Panc1 (cell line): ENCODE data around the gene LYPD6B. TPM values are rescaled to one million over a fixed set of nuclear protein-coding genes. Genes with fewer than 3 reads are reported as not detected.

Experiments used
- ATAC-seq: fragments of 200-7000 bp; cut with Tn5 transposase; 2 replicates; pipeline ENCODE4 v1.9.1; 2020; ENCODE audit warnings: mild to moderate bottlenecking, moderate library complexity
- BruUV-seq: library from RNA; stranded (reverse); fragments of 400-500 nt; replicated peaks from 2 replicates; lab custom pipeline; 2021; lab: Mats Ljungman, UMichigan
- CTCF ChIA-PET: fragments of 300-600 bp; sonication (Branson Sonifier 250); formaldehyde crosslinking; loops from one replicate; lab custom pipeline; 2022; ENCODE audit warnings: antibody characterized with exemption; lab: Charles Lee
- POLR2A ChIA-PET: fragments of 300-600 bp; sonication (Branson Sonifier 250); formaldehyde crosslinking; loops from one replicate; lab custom pipeline; 2022; ENCODE audit warnings: antibody characterized with exemption; lab: Charles Lee
- DNase-seq: peaks from one replicate; pipeline ENCODE4 v3.0.0-alpha.2; 2010; ENCODE audit warnings: low read depth, low spot score
- H3K27ac ChIP-seq: 2 replicates; pipeline ENCODE4 v1.5.1; 2011; ENCODE audit warnings: mild to moderate bottlenecking, low read length, inconsistent platforms
- H3K27me3 ChIP-seq: fragments of 200-500 bp; sonication (Bioruptor generic); 2 replicates; pipeline ENCODE4 v1.6.0; 2014; ENCODE audit warnings: low read length, inconsistent platforms; ENCODE audit not compliant: control insufficient read depth, insufficient read depth
- H3K36me3 ChIP-seq: fragments of 200-500 bp; sonication (Bioruptor generic); 2 replicates; pipeline ENCODE4 v1.5.1; 2014; ENCODE audit warnings: inconsistent platforms, mild to moderate bottlenecking, low read length, moderate library complexity; ENCODE audit not compliant: control insufficient read depth, insufficient read depth
- H3K4me1 ChIP-seq: 2 replicates; pipeline ENCODE4 v1.5.1; 2011; ENCODE audit warnings: inconsistent platforms, mild to moderate bottlenecking, low read length, moderate library complexity; ENCODE audit not compliant: control insufficient read depth, insufficient read depth
- H3K4me3 ChIP-seq, 2 experiments: 2 replicates each; pipeline ENCODE4 v1.5.1; 2011 to 2012; ENCODE audit warnings: low read depth in 2 of 2, low read length in 2 of 2, mild to moderate bottlenecking in 2 of 2, inconsistent platforms in 1 of 2, moderate library complexity in 1 of 2
- H3K9me3 ChIP-seq: fragments of 200-500 bp; sonication (Bioruptor generic); 2 replicates; pipeline ENCODE4 v1.5.1; 2014; ENCODE audit warnings: low read depth, mild to moderate bottlenecking, inconsistent platforms, low read length, moderate library complexity; ENCODE audit not compliant: control insufficient read depth, insufficient read depth
- POLR2AphosphoS5 ChIP-seq: IDR thresholded peaks from 2 replicates; pipeline ENCODE4 v1.6.1; 2012; ENCODE audit warnings: mild to moderate bottlenecking, low read depth, low read length, moderate library complexity
- SIN3A ChIP-seq: IDR thresholded peaks from 2 replicates; pipeline ENCODE4 v1.6.1; 2012; ENCODE audit warnings: low read depth, mild to moderate bottlenecking, low read length, moderate library complexity, borderline replicate concordance; ENCODE audit not compliant: insufficient read depth
- TCF7L2 ChIP-seq: IDR thresholded peaks from 2 replicates; pipeline ENCODE4 v1.6.1; 2011; ENCODE audit warnings: mild to moderate bottlenecking, low read depth, low read length, inconsistent platforms
- in situ Hi-C: cut with HindIII; loops from 2 replicates; pipeline ENCODE4 v1.10.0; 2016; ENCODE audit warnings: low sequenced_read_pairs, low pct_unique_long_range_greater_than_20kb
- intact Hi-C: fragments of 100-400 bp; cut with micrococcal nuclease; formaldehyde crosslinking; loops from one replicate; pipeline ENCODE4 v1.10.0; 2022; ENCODE audit not compliant: unreplicated experiment
- total RNA-seq: library from RNA; stranded (reverse); gene quantifications from one replicate; pipeline ENCODE4 v1.2.1, GENCODE V29; 2021; ENCODE audit not compliant: unreplicated experiment
- TF ChIP-seq, protein P1 (sequence below), 2 experiments: IDR thresholded peaks; 2 replicates each; pipeline ENCODE4 v1.6.1; 2011 to 2012; ENCODE audit warnings: low read depth in 2 of 2, control low read depth in 1 of 2, low read length in 1 of 2, mild to moderate bottlenecking in 1 of 2, moderate library complexity in 1 of 2; ENCODE audit not compliant: insufficient read depth in 1 of 2
- TF ChIP-seq, protein P2 (sequence below): fragments of 450-650 bp; IDR thresholded peaks from 2 replicates; pipeline ENCODE4 v1.5.1; 2017; ENCODE audit warnings: mild to moderate bottlenecking

The LYPD6B gene
- total RNA-seq, 1 experiment from 2014 or later: 2.2 TPM

DNA sequence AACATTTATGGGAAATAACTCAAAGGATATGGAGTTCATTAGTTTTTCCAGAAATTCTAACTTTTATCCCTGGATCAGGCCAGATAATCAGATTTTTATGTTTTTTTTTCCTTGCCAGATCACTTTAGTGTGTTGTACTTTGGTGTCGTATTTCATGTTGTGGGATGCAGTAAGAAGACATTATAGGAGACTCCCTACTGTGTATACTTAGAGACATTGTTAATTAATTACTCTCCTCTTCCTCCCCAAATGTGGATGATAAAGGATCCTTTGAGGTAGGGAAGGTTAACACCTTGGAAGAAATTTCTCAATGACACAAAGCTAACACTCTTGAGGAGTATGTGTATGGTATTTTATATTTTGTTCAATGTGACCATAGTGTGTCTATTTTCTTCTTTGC is 120.5 kb downstream of the LYPD6B start:
- in situ Hi-C loops: no loop called here
- CTCF ChIA-PET: no interaction called here
- no peak overlapping the region for H3K27ac ChIP-seq
- no peak for TF ChIP-seq SIN3A
- TF ChIP-seq, protein P1, sequence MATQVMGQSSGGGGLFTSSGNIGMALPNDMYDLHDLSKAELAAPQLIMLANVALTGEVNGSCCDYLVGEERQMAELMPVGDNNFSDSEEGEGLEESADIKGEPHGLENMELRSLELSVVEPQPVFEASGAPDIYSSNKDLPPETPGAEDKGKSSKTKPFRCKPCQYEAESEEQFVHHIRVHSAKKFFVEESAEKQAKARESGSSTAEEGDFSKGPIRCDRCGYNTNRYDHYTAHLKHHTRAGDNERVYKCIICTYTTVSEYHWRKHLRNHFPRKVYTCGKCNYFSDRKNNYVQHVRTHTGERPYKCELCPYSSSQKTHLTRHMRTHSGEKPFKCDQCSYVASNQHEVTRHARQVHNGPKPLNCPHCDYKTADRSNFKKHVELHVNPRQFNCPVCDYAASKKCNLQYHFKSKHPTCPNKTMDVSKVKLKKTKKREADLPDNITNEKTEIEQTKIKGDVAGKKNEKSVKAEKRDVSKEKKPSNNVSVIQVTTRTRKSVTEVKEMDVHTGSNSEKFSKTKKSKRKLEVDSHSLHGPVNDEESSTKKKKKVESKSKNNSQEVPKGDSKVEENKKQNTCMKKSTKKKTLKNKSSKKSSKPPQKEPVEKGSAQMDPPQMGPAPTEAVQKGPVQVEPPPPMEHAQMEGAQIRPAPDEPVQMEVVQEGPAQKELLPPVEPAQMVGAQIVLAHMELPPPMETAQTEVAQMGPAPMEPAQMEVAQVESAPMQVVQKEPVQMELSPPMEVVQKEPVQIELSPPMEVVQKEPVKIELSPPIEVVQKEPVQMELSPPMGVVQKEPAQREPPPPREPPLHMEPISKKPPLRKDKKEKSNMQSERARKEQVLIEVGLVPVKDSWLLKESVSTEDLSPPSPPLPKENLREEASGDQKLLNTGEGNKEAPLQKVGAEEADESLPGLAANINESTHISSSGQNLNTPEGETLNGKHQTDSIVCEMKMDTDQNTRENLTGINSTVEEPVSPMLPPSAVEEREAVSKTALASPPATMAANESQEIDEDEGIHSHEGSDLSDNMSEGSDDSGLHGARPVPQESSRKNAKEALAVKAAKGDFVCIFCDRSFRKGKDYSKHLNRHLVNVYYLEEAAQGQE (IDR thresholded peaks at IDR 0.05; ENCODE audit: insufficient read depth in 1 of 2, low read depth in 2 of 2, low read length in 1 of 2): no peak
- no peak for TF ChIP-seq TCF7L2
- TF ChIP-seq POLR2AphosphoS5: no peak
- TF ChIP-seq, protein P2, sequence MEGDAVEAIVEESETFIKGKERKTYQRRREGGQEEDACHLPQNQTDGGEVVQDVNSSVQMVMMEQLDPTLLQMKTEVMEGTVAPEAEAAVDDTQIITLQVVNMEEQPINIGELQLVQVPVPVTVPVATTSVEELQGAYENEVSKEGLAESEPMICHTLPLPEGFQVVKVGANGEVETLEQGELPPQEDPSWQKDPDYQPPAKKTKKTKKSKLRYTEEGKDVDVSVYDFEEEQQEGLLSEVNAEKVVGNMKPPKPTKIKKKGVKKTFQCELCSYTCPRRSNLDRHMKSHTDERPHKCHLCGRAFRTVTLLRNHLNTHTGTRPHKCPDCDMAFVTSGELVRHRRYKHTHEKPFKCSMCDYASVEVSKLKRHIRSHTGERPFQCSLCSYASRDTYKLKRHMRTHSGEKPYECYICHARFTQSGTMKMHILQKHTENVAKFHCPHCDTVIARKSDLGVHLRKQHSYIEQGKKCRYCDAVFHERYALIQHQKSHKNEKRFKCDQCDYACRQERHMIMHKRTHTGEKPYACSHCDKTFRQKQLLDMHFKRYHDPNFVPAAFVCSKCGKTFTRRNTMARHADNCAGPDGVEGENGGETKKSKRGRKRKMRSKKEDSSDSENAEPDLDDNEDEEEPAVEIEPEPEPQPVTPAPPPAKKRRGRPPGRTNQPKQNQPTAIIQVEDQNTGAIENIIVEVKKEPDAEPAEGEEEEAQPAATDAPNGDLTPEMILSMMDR: no peak
- ATAC-seq: no peak
- intact Hi-C loops: no loop called here
- POLR2A ChIA-PET: no interaction called here
- no peaks in the 10 kb centered on the region for H3K9me3 ChIP-seq
- H3K27me3 ChIP-seq: no peaks in the 10 kb centered on the region; the same call in 1 of the 2 replicates
- H3K36me3 ChIP-seq: no peaks in the 10 kb centered on the region
- no TSS peak for BruUV-seq
- no peak overlapping the region for H3K4me3 ChIP-seq
- no peaks in the 10 kb centered on the region for H3K4me1 ChIP-seq
- DNase-seq: no peak

DNA sequence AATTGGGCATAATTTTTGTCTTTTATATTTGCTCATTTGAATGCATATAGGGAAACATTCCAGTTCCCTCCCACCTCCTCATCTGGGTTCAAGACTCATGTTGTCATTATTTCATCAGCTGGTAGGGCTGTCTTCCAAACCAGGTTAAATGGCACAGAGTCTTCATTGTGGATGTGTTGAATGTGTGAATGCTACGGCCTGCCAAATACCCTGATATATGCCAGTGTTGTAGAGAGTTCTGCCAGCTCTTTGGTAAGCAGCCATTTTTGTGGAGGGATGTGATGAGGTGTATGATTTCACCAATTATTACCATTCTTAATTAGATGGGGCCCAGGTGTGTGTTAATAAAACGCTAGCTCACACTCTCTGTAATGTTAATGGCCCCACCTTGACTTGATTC is 121.7 kb downstream of the LYPD6B start:
- H3K9me3 ChIP-seq: no peaks in the 10 kb centered on the region
- ATAC-seq (no peak), DNase-seq (no peak)
- CTCF ChIA-PET: no interaction called here
- H3K27me3 ChIP-seq: no peaks in the 10 kb centered on the region; the same call in 1 of the 2 replicates
- no peaks in the 10 kb centered on the region for H3K36me3 ChIP-seq
- H3K4me3 ChIP-seq: no peak overlapping the region
- no peak overlapping the region for H3K27ac ChIP-seq
- BruUV-seq: no TSS peak
- TF ChIP-seq TCF7L2: no peak
- TF ChIP-seq, protein P1 (IDR thresholded peaks at IDR 0.05; ENCODE audit: insufficient read depth in 1 of 2, low read depth in 2 of 2, low read length in 1 of 2): no peak
- TF ChIP-seq SIN3A: no peak
- no peak for TF ChIP-seq POLR2AphosphoS5
- TF ChIP-seq, protein P2: no peak
- H3K4me1 ChIP-seq: no peaks in the 10 kb centered on the region
- intact Hi-C loops: no loop called here
- in situ Hi-C loops: no loop called here
- POLR2A ChIA-PET: no interaction called here
